GM12892 (cell line): ENCODE measurements around the gene GATA3.

ENCODE experiments used
- POLR2A ChIP-seq: IDR thresholded peaks from 2 replicates; pipeline ENCODE4 v1.6.1; 2011; ENCODE audit warnings: low read depth, low read length, control low read depth
- POLR2AphosphoS5 ChIP-seq: IDR thresholded peaks from 2 replicates; pipeline ENCODE4 v1.6.1; 2011; ENCODE audit warnings: low read depth, low read length, control low read depth
- TAF1 ChIP-seq: IDR thresholded peaks from 2 replicates; pipeline ENCODE4 v1.6.1; 2011; ENCODE audit warnings: low read depth, mild to moderate bottlenecking, control low read depth, low read length, borderline replicate concordance

DNA sequence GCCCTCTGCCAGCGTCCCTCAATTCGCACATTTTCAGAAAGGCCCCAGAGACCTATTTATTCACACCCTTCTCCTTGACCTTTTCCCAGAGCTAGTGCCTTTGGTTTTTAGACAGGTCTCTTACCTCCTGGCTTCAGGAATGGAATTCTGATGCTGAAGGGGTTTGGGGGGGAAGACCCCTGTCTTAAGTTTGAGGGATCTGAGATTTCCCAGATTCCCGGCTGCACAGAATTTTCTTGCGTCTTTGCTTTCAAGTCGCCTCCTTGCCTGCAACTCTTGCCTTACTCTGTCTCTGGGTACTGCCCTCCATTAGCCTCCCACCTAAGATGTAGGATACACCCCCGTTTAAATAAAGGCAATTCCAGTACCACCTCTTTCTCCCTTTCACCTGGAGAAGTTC lies 1.9 kb downstream of the GATA3 start:
- TF ChIP-seq POLR2A (no peak), TAF1 (no peak), POLR2AphosphoS5 (no peak)
